Activated naive CD4-positive, alpha-beta T cell treated with anti-CD3 and anti-CD28 coated beads, Interleukin-2, amount 50 U/mL, for 24 hours (primary cell): ENCODE data around the gene CFAP251.
"Not testable (repeated sequence)": the region's sequence is repeated elsewhere in the genome, so short reads cannot be mapped to it uniquely, and the experiment has no call there.

Experiments used
- H3K27ac Mint-ChIP-seq: one replicate; pipeline ENCODE4 v1.8.0; 2021; ENCODE audit warnings: mild to moderate bottlenecking, mixed read lengths
- H3K27me3 Mint-ChIP-seq: one replicate; pipeline ENCODE4 v1.8.0; 2021; ENCODE audit warnings: mixed read lengths
- H3K36me3 Mint-ChIP-seq: one replicate; pipeline ENCODE4 v1.8.0; 2021; ENCODE audit warnings: mixed read lengths
- H3K4me1 Mint-ChIP-seq: one replicate; pipeline ENCODE4 v1.8.0; 2021; ENCODE audit warnings: mixed read lengths
- H3K4me3 Mint-ChIP-seq: one replicate; pipeline ENCODE4 v1.8.0; 2021; ENCODE audit warnings: mild to moderate bottlenecking, mixed read lengths
- H3K9me3 Mint-ChIP-seq: one replicate; pipeline ENCODE4 v1.8.0; 2021; ENCODE audit warnings: mixed read lengths

CFAP251 gene, protein sequence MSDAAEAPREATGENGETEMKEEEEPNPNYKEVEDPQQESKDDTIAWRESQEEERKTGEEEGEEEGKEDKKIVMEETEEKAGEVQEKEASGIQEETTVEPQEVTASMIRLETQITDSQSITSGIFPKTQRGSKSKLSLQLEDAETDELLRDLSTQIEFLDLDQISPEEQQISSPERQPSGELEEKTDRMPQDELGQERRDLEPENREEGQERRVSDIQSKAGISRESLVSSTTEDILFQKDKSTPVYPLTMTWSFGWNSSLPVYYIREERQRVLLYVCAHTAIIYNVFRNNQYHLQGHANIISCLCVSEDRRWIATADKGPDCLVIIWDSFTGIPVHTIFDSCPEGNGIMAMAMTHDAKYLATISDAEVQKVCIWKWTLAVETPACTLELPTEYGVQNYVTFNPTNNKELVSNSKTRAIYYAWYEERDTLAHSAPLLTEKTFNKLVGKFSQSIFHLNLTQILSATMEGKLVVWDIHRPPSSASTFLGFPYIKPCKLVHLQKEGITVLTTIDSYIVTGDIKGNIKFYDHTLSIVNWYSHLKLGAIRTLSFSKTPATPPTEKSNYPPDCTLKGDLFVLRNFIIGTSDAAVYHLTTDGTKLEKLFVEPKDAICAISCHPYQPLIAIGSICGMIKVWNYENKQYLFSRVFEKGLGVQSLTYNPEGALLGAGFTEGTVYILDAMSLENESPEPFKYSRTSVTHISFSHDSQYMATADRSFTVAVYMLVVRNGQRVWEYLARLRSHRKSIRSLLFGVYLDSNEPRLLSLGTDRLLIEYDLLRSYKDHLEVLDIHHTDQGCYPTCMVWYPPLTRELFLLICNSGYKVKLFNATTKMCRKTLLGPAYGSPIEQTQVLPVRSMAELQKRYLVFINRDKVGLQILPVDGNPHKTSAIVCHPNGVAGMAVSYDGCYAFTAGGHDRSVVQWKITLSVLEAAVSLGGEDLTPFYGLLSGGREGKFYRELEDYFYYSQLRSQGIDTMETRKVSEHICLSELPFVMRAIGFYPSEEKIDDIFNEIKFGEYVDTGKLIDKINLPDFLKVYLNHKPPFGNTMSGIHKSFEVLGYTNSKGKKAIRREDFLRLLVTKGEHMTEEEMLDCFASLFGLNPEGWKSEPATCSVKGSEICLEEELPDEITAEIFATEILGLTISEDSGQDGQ

DNA sequence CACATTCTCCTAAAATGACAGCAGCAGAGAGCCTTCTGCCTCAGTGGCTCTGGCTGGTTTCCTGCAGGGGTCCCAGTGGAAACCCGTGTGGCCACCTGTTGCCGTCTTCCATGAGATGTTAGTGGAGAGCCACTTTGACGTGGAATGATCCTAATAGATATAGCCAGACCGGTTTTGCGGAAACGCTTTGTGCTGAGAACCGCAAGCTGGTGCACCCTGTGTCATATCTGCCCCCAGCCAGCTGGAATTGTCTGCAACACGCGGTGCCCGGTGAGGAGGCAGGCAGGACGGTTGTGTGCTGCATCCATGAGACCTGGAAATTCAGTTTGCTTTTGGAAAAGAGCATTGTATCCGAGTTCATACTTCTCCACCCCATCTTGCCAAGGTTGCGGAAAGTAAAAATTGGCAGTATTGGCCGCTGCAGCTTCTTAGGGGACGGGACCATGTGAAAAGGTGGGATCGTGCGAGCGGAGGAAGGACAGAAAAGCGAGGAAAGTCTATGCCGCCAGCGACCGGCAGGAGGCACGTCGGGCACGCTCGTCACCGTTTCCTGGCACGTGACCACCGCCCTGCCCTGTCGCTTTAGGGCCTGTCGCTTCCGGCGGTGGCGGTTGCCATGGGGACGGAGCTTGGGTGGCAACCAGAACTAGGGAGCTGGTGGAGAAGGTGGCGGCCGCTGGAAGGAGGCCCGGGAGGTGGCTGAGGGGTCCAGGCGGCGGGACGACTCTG, at the start of gene CFAP251:
TSS of gene CFAP251 (plus strand) at position 643 of the 729 bp plus-strand sequence. CDS start 2,714 bp downstream, outside the sequence.
- Mint-ChIP-seq H3K4me1 (peaks cover 13% of the 10 kb centered on the region), H3K4me3 (peak within 1 kb of the TSS; percentile 88), H3K27ac (peak within 1 kb of the TSS; percentile 92), H3K36me3 (peaks cover 2% of the 10 kb centered on the region), H3K9me3 (no peaks in the 10 kb centered on the region), H3K27me3 (no peaks in the 10 kb centered on the region)

DNA sequence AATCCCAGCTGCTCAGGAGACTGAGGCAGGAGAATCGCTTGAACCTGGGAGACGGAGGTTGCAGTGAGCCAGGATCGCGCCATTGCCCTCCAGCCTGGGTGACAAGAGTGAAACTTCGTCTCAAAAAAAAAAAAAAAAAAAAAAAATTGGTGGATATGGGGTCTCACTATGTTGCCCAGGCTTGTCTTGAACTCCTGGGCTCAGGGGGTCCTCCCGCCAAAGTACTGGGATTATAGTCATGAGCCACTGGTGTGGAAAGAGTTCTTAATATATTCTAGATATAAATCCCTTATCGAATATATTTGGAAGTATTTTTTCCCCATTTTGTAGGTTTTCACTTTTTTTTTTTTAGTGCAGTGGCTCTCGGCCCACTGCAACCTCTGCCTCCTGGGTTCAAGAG, 49.2 kb upstream of the CFAP251 start:
- not testable (repeated sequence) for H3K4me3 Mint-ChIP-seq, H3K4me1 Mint-ChIP-seq, H3K9me3 Mint-ChIP-seq, H3K27me3 Mint-ChIP-seq, H3K27ac Mint-ChIP-seq, H3K36me3 Mint-ChIP-seq

DNA sequence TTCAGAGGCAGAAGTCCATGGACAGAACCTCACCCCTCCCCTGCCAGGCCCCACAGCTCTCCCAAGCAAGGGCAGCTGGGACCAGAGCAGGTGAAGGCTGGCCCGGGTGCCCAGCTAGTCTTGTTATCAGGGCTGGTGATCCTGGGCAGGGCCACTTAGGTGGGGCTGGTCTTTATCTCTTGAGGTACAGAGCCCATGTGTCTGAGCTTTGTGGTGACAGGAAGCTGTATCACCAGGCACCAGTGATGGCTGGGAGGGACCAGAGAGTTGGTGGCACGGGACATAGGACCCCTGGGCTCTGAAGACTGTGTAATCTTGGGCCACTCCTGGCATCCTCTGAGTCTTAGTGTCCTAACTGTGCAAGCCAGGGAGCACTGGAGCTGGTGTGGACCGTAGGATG, 46.9 kb upstream of the CFAP251 start:
- no peak overlapping the region for H3K27ac Mint-ChIP-seq
- H3K27me3 Mint-ChIP-seq: no peaks in the 10 kb centered on the region
- H3K36me3 Mint-ChIP-seq: no peaks in the 10 kb centered on the region
- H3K4me1 Mint-ChIP-seq: peaks cover 3% of the 10 kb centered on the region
- no peaks in the 10 kb centered on the region for H3K9me3 Mint-ChIP-seq
- no peak overlapping the region for H3K4me3 Mint-ChIP-seq

DNA sequence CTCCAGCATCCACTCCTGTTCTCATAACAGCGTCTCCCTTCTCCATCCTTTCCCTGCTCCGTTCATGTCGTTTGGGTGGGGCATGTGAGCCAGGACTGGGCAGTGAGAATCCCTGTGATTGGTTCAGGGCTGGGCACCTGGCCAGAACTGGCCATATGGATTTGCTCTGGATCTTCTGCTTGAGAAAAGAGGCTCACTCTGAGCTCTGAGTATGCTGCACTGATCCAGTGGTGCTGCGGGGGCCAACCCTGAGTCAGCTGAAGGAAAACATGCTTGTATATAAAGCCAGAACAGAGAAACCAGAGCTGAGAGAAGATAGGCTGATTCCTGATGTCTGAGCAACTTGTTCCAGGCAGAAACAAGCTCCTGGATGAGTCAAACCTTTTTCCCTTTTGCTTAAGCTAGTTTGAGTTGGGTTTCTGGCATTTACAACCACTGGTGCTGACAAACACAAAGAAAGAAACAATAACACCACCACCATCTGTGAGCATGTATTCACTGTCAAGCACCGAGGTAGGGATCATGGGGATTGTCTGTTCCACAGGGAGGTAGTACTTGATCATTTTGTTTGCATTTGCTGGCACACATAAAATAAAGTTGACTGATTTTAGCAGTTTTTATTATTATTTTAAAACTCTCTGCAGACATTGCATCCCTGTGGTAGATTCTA, 45.7 kb upstream of the CFAP251 start:
- H3K4me1 Mint-ChIP-seq: peaks cover 3% of the 10 kb centered on the region
- peak overlapping the region; percentile 72 for H3K27ac Mint-ChIP-seq
- H3K4me3 Mint-ChIP-seq: no peak overlapping the region
- no peaks in the 10 kb centered on the region for H3K27me3 Mint-ChIP-seq
- H3K36me3 Mint-ChIP-seq: no peaks in the 10 kb centered on the region
- H3K9me3 Mint-ChIP-seq: no peaks in the 10 kb centered on the region

DNA sequence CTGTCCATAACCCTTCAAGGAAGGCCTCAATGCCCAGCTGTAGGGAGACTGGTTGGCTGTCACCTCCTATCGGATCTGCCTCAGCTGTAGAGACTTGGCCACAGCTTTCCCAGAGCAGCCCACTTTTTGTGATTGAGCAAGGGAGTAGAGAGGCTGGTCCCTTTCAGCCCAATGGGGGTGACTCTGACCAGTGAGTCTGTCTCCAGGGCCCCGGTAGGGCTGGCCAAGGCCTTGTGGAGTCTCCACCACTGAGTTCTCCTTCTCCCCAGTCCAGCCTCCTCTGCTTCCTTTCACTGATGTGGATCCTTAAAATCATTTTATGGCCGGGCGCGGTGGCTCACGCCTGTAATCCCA, 45.2 kb upstream of the CFAP251 start:
- peaks cover 3% of the 10 kb centered on the region for H3K4me1 Mint-ChIP-seq
- no peaks in the 10 kb centered on the region for H3K36me3 Mint-ChIP-seq
- H3K9me3 Mint-ChIP-seq: no peaks in the 10 kb centered on the region
- no peaks in the 10 kb centered on the region for H3K27me3 Mint-ChIP-seq
- no peak overlapping the region for H3K4me3 Mint-ChIP-seq
- H3K27ac Mint-ChIP-seq: no peak overlapping the region

DNA sequence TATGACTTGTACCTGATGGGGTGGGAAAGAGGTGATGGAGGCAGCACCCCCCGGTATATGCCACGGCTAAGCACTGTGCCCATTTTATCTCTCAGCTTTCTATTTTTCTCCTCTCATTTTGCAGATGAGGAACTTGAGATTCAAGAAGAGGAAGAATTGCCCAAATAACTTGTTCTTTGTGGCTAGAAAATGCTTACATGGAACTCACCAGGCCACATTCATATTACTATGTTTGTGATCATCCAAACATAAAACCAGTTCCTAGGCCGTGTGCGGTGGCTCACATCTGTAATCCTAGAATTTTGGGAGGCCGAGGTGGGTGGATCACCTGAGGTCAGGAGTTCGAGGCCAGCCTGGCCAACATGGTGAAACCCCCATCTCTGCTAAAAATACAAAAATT, 44.3 kb upstream of the CFAP251 start:
- H3K27ac Mint-ChIP-seq: no peak overlapping the region
- no peaks in the 10 kb centered on the region for H3K9me3 Mint-ChIP-seq
- H3K4me3 Mint-ChIP-seq: no peak overlapping the region
- peaks cover 3% of the 10 kb centered on the region for H3K4me1 Mint-ChIP-seq
- no peaks in the 10 kb centered on the region for H3K27me3 Mint-ChIP-seq
- no peaks in the 10 kb centered on the region for H3K36me3 Mint-ChIP-seq

DNA sequence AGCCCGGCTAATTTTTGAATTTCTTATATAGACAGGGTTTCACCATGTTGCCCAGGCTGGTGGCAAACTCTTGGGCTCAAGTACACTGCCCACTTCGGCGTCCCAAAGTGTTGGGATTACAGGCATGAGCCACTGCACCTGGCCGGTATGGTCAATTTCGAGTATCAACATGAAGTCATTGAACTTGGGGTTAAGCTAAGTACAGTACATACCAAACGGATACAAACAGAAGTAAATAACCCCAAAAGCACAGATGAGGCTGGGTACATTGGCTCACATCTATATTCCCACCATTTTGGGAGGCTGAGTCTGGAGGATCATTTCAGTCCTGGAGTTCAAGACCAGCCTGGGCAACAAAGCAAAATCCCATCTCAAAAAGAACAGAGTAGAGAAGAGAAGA, 42.8 kb upstream of the CFAP251 start:
- Mint-ChIP-seq H3K9me3 (no peaks in the 10 kb centered on the region), H3K27ac (no peak overlapping the region), H3K4me1 (peaks cover 3% of the 10 kb centered on the region), H3K27me3 (no peaks in the 10 kb centered on the region), H3K4me3 (no peak overlapping the region), H3K36me3 (no peaks in the 10 kb centered on the region)

DNA sequence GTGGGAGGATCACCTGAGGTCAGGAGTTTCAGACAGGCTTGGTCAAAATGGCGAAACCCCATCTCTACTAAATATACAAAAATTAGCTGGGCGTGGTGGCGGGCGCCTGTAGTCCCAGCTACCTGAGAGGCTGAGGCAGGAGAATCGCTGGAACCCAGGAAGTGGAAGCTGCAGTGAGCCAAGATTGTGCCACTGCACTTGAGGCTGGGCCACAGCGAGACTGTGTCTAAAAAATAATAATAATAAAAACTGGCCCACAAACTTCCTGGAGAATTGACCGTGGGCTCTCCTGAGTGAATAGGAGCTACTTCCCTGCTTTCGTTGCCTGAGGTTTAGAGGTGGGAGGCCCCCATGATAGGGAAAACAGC, 42.3 kb upstream of the CFAP251 start:
- H3K36me3 Mint-ChIP-seq, H3K27ac Mint-ChIP-seq, H3K27me3 Mint-ChIP-seq, H3K4me3 Mint-ChIP-seq, H3K4me1 Mint-ChIP-seq, H3K9me3 Mint-ChIP-seq: not testable (repeated sequence)

DNA sequence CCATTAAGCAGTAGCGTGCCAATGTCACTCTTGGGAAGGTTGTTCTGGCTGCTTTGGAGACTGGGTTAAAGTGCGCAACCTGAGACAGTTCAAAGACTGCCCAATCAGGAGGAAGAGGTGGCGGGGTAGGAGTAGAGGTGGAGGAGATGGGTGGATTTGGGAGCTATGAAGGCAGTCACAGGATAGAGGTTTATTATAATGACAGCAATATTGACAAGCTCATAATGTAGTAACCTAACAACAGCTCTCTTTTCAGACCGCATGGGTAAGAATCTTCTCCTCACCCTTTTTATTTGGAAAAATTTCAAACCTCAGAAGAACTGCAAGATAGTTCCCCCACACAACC, 35.1 kb upstream of the CFAP251 start:
- H3K36me3 Mint-ChIP-seq: no peaks in the 10 kb centered on the region
- H3K4me3 Mint-ChIP-seq: no peak overlapping the region
- no peaks in the 10 kb centered on the region for H3K27me3 Mint-ChIP-seq
- H3K27ac Mint-ChIP-seq: no peak overlapping the region
- peaks cover 2% of the 10 kb centered on the region for H3K4me1 Mint-ChIP-seq
- H3K9me3 Mint-ChIP-seq: no peaks in the 10 kb centered on the region

DNA sequence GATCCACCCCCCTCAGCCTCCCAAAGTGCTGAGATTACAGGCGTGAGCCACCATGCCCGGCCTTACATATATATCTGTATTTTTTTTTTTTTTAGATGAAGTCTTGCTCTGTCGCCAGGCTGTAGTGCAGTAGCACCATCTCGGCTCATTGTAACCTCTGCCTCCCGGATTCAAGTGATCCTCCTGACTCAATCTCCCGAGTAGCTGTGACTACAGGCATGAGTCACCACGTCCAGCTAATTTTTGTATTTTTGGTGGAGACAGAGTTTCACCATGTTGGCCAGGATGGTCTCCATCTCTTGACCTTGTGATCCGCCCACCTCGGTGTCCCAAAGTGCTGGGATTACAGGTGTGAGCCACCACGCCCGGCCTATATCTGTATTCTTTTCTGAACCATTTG, 33.3 kb upstream of the CFAP251 start:
- H3K27ac Mint-ChIP-seq, H3K36me3 Mint-ChIP-seq, H3K4me3 Mint-ChIP-seq, H3K27me3 Mint-ChIP-seq, H3K9me3 Mint-ChIP-seq: not testable (repeated sequence)
- peaks cover 16% of the 10 kb centered on the region for H3K4me1 Mint-ChIP-seq

DNA sequence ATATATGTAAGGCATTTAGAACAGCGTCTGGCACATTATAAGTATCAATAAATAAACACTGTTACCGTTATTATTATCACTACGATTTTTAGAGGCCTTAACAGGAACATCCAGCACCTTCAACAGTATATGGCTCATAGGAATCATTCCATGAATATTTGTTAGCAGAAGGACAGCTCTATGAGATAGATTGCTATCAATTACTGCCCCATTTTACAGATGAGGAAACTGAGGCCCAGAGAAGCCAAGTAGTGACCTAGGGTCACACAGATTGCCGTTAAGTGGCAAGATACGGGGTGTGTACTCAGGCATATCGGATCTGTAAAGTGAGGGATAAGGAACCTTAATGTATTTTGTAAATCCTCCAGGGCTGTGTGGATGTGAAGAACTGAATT, 30.3 kb upstream of the CFAP251 start:
- Mint-ChIP-seq H3K27me3 (no peaks in the 10 kb centered on the region), H3K27ac (peak overlapping the region; percentile 100), H3K9me3 (no peaks in the 10 kb centered on the region), H3K4me1 (peaks cover 25% of the 10 kb centered on the region), H3K36me3 (peaks cover 4% of the 10 kb centered on the region), H3K4me3 (peak overlapping the region; percentile 100)

DNA sequence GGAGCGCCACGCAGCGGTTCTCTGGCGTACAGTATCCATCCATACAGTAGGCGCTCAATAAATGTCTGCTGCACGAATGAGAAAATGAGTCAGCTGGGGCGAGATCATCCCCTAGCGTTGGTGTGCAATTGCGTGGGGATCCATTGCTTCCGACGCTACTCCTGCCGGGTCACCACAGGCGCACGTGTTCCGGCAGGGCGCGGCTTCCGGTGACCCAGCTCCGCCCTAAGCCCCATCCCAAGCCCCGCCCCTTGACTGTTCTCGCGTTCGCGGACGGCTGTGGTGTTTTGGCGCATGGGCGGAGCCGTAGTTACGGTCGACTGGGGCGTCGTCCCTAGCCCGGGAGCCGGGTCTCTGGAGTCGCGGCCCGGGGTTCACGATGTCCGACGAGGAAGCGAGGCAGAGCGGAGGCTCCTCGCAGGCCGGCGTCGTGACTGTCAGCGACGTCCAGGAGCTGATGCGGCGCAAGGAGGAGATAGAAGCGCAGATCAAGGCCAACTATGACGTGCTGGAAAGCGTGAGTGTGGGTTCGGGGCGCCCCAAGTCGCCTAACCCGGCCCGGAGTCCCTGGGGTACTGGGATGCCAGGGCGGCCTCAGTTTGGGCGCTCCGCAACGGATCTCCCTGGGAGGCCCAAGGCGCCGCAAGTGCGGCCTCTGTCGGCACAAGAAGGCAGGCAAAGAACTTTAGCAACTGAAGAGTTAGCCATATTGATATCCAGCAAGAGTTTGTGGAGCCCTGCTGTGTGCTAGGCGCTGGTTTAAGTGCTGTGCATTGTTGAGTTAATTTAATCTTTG, 29.7 kb upstream of the CFAP251 start, which contains the start of gene PSMD9:
TSS of gene PSMD9 (plus strand) at position 313 of the 796 bp plus-strand sequence. CDS start at position 380, 67 bp downstream.
- Mint-ChIP-seq H3K27ac (peak within 1 kb of the TSS; percentile 100), H3K9me3 (no peaks in the 10 kb centered on the region), H3K4me3 (peak within 1 kb of the TSS; percentile 100), H3K36me3 (peaks cover 4% of the 10 kb centered on the region), H3K27me3 (no peaks in the 10 kb centered on the region), H3K4me1 (peaks cover 29% of the 10 kb centered on the region)

DNA sequence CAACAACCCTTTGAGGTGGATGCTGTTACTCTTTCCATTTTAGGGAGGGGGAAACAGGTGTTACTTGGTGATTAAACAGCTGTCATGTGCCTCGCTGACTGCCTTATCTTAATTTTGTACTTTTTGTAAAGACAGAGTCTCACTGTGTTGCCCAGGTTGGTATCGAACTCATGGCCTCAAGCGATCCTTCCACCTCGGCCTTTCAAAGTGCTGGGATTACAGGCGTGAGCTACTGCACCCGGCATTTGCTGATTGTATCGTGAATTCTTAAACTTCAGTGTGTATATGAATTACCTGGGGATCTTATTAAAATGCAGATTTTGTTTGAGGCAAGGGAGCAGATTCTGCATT, 29.1 kb upstream of the CFAP251 start:
- H3K4me3 Mint-ChIP-seq: peak overlapping the region; percentile 100
- peaks cover 35% of the 10 kb centered on the region for H3K4me1 Mint-ChIP-seq
- H3K9me3 Mint-ChIP-seq: no peaks in the 10 kb centered on the region
- peaks cover 8% of the 10 kb centered on the region for H3K36me3 Mint-ChIP-seq
- H3K27me3 Mint-ChIP-seq: no peaks in the 10 kb centered on the region
- peak overlapping the region; percentile 100 for H3K27ac Mint-ChIP-seq

DNA sequence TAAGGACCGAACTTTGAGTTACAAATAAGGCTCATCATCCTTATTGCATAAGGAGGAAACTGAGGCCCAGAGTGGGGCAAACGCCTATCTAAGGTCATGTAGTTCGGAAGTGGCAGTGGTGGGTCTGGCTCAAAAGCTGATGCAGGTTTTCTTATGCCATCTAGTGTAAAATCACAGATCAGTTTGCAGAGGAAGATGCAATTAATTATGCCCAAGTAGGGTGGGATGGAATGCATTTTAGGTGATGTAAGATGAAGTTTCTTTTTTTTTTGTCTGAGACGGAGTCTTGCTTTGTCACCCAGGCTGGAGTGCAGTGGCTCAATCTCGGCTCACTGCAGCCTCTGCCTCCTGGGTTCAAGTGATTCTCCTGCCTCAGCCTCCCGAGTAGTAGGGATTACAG, 28.7 kb upstream of the CFAP251 start:
- peak overlapping the region; percentile 100 for H3K27ac Mint-ChIP-seq
- peak overlapping the region; percentile 100 for H3K4me3 Mint-ChIP-seq
- not testable (repeated sequence) for H3K27me3 Mint-ChIP-seq, H3K9me3 Mint-ChIP-seq, H3K36me3 Mint-ChIP-seq
- peaks cover 39% of the 10 kb centered on the region for H3K4me1 Mint-ChIP-seq
